Putamen (tissue), 1 donor: ENCODE results near the gene HSD17B2.

Experiments
- DNase-seq: peaks from one replicate; pipeline ENCODE4 v3.0.0-alpha.2; 2016; ENCODE audit warnings: low spot score

HSD17B2 gene

GRCh38 chr16:82019535-82019934 is 15.5 kb upstream of the HSD17B2 start:
- DNase-seq: no peak

GRCh38 chr16:82020051-82020450 is 15.0 kb upstream of the HSD17B2 start:
- DNase-seq: no peak

- DNase-seq: no peak
These were observed 11.8 kb upstream of the HSD17B2 start for GRCh38 chr16:82023206-82023605.

- peak; percentile 71 for DNase-seq
These were observed 10.7 kb upstream of the HSD17B2 start for GRCh38 chr16:82024316-82024715.

- DNase-seq: no peak
These were observed 10.2 kb upstream of the HSD17B2 start for GRCh38 chr16:82024883-82025282.

- DNase-seq: no peak
These were observed 7.4 kb upstream of the HSD17B2 start for GRCh38 chr16:82027629-82028064.

- DNase-seq: peak; percentile 33
These were observed 3.7 kb upstream of the HSD17B2 start for GRCh38 chr16:82031116-82032084.

- DNase-seq: no peak
These were observed 2.0 kb upstream of the HSD17B2 start for GRCh38 chr16:82033006-82033405.

- DNase-seq: no peak
These were observed 1.3 kb upstream of the HSD17B2 start for GRCh38 chr16:82033683-82034300.

GRCh38 chr16:82037251-82037650 is 2.2 kb downstream of the HSD17B2 start:
- no peak for DNase-seq

GRCh38 chr16:82037666-82038065 is 2.6 kb downstream of the HSD17B2 start:
- DNase-seq: no peak

GRCh38 chr16:82040296-82040695 is 5.2 kb downstream of the HSD17B2 start:
- DNase-seq: no peak

GRCh38 chr16:82041542-82041941 is 6.5 kb downstream of the HSD17B2 start:
- DNase-seq: no peak

- DNase-seq: no peak
These were observed 7.1 kb downstream of the HSD17B2 start for GRCh38 chr16:82042144-82042543.

- no peak for DNase-seq
These were observed 7.8 kb downstream of the HSD17B2 start for GRCh38 chr16:82042846-82043245.

- no peak for DNase-seq
These were observed 8.9 kb downstream of the HSD17B2 start for GRCh38 chr16:82043680-82044584.

- no peak for DNase-seq
These were observed 9.5 kb downstream of the HSD17B2 start for GRCh38 chr16:82044585-82044911.

GRCh38 chr16:82045465-82045864 is 10.4 kb downstream of the HSD17B2 start:
- DNase-seq: no peak

GRCh38 chr16:82046541-82046940 is 11.5 kb downstream of the HSD17B2 start:
- no peak for DNase-seq

GRCh38 chr16:82046941-82047340 is 11.9 kb downstream of the HSD17B2 start:
- DNase-seq: no peak

- DNase-seq: no peak
These were observed 12.3 kb downstream of the HSD17B2 start for GRCh38 chr16:82047374-82047773.

- no peak for DNase-seq
These were observed 12.7 kb downstream of the HSD17B2 start for GRCh38 chr16:82047787-82048186.
